HG03064 (cell line): ENCODE measurements around the gene PRR12.

Experiments
- ATAC-seq: cut with Tn5 transposase; IDR thresholded peaks from one replicate; pipeline ENCODE4 v1.9.1; 2021; ENCODE audit warnings: low read depth; ENCODE audit not compliant: unreplicated experiment

The PRR12 gene, protein sequence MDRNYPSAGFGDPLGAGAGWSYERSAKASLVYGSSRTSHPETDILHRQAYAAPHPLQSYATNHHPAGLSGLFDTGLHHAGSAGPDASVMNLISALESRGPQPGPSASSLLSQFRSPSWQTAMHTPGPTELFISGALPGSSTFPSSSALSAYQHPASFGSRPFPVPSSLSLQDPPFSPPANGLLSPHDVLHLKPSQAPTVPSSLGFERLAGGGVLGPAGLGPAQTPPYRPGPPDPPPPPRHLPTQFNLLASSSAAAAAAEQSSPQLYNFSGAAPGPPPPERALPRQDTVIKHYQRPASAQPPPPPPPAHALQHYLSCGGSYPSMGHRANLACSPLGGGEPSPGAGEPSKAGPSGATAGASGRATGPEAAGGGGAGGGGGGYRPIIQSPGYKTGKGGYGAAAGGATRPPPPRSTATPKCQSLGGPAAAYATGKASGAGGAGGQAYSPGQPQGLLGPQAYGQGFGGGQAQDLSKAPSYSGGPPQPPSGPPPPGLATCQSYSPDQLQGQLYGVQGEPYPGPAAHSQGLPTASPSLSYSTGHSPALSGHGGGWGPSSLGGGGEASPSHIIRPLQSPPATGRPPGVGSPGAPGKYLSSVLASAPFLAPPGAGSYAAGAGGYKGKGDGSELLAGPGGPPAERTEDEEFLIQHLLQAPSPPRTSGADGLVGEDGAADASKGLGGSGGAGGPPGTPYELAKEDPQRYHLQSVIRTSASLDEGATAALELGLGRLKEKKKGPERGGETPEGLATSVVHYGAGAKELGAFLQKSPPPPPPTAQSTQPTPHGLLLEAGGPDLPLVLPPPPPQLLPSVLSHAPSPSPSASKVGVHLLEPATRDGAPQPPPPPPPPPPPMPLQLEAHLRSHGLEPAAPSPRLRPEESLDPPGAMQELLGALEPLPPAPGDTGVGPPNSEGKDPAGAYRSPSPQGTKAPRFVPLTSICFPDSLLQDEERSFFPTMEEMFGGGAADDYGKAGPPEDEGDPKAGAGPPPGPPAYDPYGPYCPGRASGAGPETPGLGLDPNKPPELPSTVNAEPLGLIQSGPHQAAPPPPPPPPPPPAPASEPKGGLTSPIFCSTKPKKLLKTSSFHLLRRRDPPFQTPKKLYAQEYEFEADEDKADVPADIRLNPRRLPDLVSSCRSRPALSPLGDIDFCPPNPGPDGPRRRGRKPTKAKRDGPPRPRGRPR (N-terminal part only)

GRCh38 chr19:49590971-49591730 lies at the start of gene PRR12:
TSS of gene PRR12 (plus strand) at chr19:49591182. CDS start at chr19:49591655, 473 bp downstream.
- no peak for ATAC-seq

- no peak for ATAC-seq
Observed at GRCh38 chr19:49541914-49542313, 49.1 kb upstream of the PRR12 start.

- ATAC-seq: no peak
Observed at GRCh38 chr19:49542446-49542845, 48.5 kb upstream of the PRR12 start.

DNA sequence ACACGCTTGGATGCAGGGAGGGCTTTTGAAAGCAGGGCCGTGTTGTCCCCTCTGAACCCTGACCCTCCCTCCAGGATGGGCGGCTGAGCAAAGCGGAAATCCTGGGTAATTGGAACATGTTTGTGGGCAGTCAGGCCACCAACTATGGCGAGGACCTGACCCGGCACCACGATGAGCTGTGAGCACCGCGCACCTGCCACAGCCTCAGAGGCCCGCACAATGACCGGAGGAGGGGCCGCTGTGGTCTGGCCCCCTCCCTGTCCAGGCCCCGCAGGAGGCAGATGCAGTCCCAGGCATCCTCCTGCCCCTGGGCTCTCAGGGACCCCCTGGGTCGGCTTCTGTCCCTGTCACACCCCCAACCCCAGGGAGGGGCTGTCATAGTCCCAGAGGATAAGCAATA lies 48.0 kb upstream of the PRR12 start:
- no peak for ATAC-seq

DNA sequence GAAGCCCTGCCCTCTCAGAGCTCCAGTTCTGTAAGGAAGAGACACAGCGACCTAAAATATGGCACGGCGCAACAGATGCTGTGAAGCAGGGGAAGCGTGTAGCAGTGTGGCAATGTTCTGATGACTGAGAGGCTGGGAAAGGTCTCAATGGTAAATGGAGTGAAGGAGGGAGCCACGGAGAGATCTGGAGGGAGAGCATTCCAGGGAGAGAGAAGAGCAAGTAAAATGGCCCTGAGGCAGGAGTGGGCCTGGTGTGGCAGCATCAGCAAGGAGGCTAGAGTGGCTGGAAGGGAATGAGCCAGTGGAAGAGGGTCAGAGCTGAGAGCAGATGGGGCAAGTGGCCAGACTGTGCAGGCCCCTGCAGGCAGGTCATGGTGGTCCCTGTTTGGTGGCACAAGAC lies 46.8 kb upstream of the PRR12 start:
- ATAC-seq: no peak

DNA sequence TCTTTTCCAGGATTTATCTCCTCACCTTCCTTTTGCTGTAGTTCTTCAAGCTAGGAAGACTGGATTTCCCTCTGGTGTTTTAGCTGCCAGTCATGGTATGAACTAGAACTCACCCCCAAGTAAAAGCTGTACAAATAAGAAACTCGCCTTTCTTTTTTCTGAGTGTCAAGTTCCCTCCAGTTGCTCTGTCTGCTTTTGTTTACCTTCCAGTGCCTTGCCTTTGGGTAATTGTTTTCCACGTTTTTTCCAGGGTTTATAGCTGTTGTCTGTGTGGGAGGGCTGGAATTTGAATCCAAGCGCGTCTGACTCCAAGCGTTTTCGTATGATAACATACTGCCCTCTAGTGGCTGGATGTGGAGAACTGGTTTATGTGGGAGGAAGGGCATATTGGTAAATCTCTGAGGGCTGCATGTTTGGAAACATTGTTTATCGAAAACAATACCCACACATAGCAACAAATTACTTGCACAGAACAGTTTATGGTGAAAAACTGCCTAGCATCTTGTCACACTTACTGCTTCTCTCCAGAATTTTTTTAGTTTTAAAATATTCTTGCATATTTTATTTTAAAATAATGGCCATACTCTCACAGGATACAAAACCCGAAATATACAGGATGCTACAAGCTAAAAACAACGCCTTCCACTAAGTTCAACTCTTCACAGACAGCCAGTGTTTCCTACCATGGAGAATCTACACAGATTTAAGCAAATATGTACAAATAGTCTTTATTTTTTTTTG lies 44.0 kb upstream of the PRR12 start:
- ATAC-seq: no peak

DNA sequence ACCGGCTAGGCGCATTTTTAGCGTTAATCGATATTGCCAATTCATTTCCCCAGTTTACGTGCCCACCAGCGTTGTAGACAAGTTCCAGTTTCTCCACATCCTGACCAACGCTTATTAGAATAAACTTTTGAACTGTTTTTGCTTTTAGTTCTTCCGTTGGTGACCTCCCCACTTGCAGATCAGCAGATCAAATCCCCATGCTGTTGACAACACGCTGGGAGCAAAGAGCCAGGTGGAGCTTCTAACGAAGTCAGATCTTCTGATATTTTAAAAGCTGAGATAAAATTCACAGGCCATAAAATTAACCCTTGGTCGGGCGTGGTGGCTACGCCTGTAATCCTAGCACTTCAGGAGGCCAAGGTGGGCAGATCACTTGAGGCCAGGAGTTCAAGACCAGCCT lies 41.9 kb upstream of the PRR12 start:
- ATAC-seq: no peak

GRCh38 chr19:49551531-49551930 lies 39.5 kb upstream of the PRR12 start:
- ATAC-seq: no peak

DNA sequence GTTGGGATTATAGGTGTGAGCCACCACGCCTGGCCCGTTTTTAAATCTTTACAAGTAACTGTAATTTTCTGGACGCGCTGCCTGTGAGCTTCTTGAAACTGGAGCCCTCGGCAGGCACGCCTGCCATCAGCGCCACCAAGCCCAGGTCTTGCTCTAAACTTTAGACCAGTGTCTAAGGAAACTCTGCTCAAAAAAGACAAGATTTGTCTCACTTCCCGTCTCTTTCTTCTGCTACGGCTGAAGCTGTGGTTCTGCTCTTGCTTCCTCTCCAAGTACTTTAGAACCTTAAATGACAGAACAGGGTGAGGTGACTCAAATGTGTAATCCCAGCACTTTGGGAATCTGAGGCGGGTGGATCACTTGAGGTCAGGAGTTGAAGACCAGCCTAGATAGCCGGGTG lies 38.2 kb upstream of the PRR12 start:
- no peak for ATAC-seq

GRCh38 chr19:49553451-49554271 lies 37.3 kb upstream of the PRR12 start:
- no peak for ATAC-seq

DNA sequence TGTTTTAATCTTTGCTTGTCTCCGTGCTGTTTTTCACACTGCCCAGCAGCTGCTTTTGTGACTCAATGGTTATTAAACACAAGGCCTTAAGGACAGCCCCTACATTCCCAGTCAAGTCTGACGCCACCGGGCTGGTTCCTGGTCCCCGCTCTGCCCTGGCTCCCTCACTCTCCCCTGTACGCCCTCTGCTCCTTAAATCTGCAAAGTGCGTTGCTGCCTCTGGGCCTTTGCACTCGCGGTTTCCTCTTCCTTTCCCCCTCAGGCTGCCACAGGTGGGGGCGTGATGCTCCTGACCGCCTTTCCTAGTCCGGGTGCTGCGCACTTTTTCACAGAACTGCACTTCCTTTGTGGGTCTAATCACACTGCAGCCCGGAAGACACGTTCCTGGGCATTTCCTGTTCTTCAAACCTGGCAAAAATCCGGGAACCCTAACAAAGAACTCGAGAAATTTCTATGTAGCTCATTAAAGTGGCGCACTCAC lies 36.2 kb upstream of the PRR12 start:
- no peak for ATAC-seq

GRCh38 chr19:49555600-49556411 lies 35.2 kb upstream of the PRR12 start:
- no peak for ATAC-seq

GRCh38 chr19:49556412-49557398 lies 34.3 kb upstream of the PRR12 start:
- ATAC-seq: no peak

GRCh38 chr19:49557641-49558325 lies 33.2 kb upstream of the PRR12 start:
- ATAC-seq: no peak

- no peak for ATAC-seq
Observed at GRCh38 chr19:49558591-49558990, 32.4 kb upstream of the PRR12 start.

DNA sequence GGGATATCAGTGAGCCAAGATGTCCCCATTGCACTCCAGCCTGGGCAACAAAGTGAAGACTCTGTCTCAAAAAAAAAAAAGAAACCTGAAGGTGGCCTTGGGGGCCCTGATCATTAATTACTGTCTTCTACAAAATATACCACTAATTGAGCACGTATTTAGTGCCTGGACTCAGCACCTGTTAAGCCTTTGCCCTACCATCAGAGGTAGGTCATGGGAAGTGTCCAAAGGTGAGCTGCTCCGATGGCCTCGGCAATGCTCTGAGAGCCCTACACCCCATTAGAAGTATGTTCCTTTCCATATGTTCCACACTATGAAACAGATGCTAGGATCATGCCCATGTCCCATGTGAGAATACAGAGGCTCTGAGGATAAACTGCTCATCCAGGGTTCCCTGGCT lies 31.5 kb upstream of the PRR12 start:
- ATAC-seq: no peak
